ENCODE measurements around the gene UBE2U.

The UBE2U gene

DNA sequence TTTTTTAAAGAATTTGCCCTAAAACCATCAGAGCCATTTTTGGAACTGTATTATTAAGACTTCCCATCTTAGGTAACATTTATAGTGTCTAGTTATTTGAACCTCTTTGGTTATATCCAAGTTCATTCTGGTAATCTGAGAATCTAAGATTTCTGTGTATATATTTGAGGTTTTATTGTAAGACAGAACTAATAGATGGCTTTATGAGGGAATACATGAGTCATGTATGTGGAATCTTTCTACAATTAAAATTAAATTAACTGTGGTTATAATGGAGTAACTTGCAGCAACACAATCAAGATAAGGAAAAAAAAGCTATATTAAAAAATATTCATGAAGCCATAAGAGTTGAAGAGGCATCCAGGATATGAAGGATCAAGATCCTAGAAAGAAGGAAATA lies 92.1 kb downstream of the UBE2U start:
- DNase-seq = no peak

DNA sequence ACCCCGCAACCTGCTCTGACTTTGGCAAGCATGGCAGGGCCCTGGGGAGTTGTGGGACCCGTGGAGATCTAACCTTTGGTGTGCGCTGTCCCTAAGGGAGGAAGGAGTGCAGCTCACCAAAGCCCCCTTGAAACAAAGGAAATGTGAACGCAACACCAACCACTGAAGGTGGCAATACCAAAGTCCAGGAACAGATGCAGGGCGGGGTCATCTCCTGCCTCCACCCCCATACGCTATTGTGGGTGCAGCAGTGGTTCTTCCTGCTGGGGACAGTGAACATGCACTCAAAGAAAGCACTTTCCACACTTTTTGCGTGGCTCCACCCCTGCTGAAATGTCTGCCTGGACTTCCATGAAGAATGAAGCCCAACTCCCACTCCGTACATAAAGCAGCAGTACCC lies 93.0 kb downstream of the UBE2U start:
- no peak for DNase-seq

DNA sequence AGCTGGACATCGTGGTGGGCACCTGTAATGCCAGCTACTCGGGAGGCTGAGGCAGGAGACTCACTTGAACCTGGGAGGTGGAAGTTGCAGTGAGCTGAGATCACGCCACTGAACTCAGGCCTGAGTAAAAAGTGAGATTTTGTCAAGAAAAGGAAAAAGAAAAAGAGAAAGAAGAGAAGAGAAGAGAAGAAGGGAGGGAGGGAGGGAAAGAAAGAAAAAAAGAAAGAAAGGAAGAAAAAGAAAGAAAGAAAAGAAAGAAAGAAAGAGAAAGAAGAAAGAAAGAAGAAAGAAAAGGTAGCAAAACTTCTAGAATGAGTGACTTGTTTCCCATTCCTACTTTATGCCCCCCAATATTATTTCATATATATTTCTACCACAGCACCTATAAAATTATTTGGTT lies 98.8 kb downstream of the UBE2U start:
- no peak for DNase-seq

DNA sequence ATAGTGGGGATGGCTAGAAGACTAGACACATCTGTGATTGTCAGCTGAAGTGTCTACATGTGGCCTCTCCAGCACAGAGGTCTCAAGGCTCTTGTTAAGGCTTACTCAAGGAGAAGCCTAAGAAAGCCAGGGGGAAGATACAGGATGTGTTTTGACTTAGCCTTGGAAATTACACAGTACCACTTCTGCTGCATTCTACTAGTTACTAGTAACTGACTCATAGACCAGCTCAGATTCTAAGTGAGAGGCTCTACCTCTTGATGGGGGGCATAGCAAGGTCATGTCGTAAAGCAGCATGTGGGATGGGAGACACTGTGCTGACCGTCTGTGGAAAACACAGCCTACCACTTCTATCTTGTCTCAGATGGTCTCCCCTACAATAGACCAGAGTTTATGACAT lies 99.5 kb downstream of the UBE2U start:
- no peak for DNase-seq

DNA sequence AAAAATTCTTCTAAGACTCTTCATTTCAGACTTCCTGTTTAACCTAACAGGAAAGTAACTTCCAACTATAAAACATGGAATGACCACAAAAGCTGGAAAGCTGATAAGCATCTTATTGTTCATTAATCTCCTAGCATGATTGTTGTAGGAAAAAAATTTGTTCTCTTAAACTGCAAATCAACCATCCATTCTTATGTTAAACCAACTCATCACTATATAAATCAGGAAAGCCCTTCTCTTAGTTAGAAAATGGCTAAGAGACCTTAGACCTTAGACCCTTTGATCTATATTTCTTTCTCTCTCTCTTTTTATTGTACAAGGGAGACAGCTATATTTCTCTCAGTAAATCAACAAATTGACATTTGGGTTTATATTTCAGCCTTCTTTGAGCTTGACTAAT lies 101.4 kb downstream of the UBE2U start:
- DNase-seq = no peak

DNA sequence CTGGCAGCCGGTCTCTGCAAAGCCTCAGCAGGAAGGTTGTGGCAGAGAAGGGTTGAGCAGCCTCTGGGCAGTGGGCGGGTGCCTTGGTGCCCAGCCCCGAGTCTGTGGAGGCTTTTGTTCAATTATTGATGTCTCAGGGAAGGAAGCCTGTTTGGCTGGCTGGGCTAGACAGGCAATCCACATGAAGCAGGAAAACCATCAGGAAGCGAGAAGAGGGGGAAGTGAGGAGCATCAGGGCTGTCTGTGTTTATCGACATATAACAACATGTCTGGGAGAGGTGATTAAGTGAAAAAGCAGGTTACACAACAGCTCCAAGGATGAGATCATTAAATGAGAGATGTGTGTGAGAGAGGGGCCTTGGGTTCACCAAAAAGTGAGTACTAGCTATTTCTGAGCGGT lies 105.4 kb downstream of the UBE2U start:
- DNase-seq = no peak

DNA sequence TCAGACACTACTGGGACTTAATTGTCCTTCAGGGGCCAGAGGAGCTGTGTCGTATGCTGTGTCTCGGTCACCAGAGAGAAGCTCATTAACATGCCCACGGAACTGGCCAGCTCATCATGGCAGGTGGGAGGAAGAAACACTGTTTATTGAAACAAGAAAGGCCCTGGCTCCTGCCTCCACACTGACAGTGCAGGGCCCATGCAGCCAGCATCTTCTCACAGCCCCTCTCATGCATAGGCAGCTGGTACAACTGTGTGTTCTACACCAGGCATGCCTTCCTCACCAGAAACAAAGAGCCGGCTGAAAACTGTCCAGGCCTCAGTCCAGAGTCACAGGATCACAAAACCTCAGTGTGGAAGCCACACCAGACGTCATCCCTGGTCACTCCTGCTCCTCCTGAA lies 106.0 kb downstream of the UBE2U start:
- no peak for DNase-seq

DNA sequence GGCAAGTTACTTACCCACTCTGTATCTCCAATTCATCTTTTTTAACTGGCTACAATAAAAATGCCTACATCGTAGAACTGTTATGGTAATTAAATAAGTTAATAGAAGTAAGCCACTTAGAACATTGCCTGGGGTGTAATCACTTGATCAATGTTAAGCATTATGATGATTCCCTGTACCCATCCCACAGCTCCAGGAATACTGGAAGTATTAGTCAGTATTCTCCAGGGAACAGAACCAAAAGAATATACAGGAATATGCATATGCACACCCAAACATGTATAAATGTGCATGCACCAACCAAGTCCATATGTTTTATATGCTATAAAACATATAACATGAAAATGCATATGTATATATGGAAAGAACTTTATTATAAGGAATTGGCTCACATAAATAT lies 107.3 kb downstream of the UBE2U start:
- no peak for DNase-seq

DNA sequence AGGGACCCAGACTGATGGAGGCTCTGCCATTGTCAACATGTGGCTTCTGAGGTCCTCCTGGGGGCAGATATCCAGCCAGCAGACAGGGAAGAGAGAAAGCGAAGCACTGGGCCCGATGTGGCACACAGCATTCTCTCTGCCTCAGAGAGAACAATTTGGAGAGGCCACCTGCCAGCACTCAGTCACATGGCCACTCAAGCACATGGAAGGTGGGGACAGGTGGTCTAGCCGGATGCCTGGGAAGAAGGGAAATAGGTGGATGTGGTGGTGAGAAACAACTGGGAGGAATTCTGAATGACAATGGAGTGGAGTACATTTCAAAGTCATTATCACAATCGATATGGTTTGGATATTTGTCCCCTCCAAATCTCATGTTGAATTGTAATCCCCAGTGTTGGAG lies 109.0 kb downstream of the UBE2U start:
- DNase-seq = no peak

DNA sequence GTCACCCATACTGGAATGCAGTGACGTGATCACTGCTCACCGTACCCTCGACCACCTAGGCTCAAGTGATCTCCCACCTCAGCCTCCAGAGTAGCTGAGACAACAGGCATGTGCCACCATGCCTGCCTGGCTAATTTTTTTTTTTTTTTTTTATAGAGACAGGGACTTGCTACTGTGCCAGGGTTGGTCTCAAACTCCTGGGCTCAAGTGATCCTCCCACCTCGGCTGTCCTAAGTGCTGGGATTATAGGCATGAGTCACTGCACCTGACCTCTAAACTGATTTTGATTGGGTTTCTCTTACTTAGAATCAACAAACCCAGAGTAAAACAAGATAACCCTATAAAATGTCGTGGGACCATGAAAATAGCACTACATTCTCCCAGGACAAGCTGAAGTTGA lies 112.0 kb downstream of the UBE2U start:
- DNase-seq = no peak

All from AML-193 (cell line).